ENCODE data around the gene KRT17. TPM values are rescaled to one million over a fixed set of nuclear protein-coding genes. Genes with fewer than 3 reads are reported as not detected.

Gene KRT17
- total RNA-seq, 1 experiment from 2014 or later = 1.5 TPM

GRCh38 chr17:41647940-41648410, 23.6 kb upstream of the KRT17 start:
- Mint-ChIP-seq H3K9me3 (no peaks in the 10 kb centered on the region), H3K36me3 (no peaks in the 10 kb centered on the region), H3K4me3 (peak overlapping the region; percentile 71), H3K27me3 (ENCODE audit: low read depth) (no peaks in the 10 kb centered on the region), H3K4me1 (peaks cover 2% of the 10 kb centered on the region), H3K27ac (no peak overlapping the region)
- ATAC-seq (peak; percentile 91), DNase-seq (ENCODE audit: low spot score) (peak; percentile 99)
- POLR2A ChIA-PET = interaction anchor here (0.6 to 1.7 kb wide), 5 partner anchors 15 to 143 kb away, joined by 3 to 9 read pairs (median 5); partner anchors contain the start of gene EIF1
- CTCF ChIA-PET = interaction anchor here (0.7 to 16.2 kb wide), 78 partner anchors 8 to 1033 kb away, joined by 3 to 374 read pairs (median 6); partner anchors contain the start of genes EIF1, JUP, KRT15 and KRT17
- TF ChIP-seq JUN (CRISPR knock-in tag; IDR thresholded peaks at IDR 0.05) (no peak), TCF7 (CRISPR knock-in tag; IDR thresholded peaks at IDR 0.05; ENCODE audit: low read depth) (no peak), ESRRA (CRISPR knock-in tag; IDR thresholded peaks at IDR 0.05; ENCODE audit: borderline replicate concordance) (no peak), NFE2L1 (CRISPR knock-in tag; IDR thresholded peaks at IDR 0.05) (no peak), NFYB (CRISPR knock-in tag; conservative IDR thresholded peaks at IDR 0.05; ENCODE audit: low read depth) (no peak), ZNF263 (CRISPR knock-in tag; IDR thresholded peaks at IDR 0.05; ENCODE audit: low read depth) (peak; percentile 97), SOX15 (CRISPR knock-in tag; IDR thresholded peaks at IDR 0.05) (no peak), TP53 (CRISPR knock-in tag; IDR thresholded peaks at IDR 0.05) (no peak), HMGA2 (CRISPR knock-in tag; IDR thresholded peaks at IDR 0.05) (no peak), MLX (CRISPR knock-in tag; IDR thresholded peaks at IDR 0.05) (no peak), RORB (CRISPR knock-in tag; IDR thresholded peaks at IDR 0.05) (no peak), TEAD1 (CRISPR knock-in tag; IDR thresholded peaks at IDR 0.05) (peak; percentile 60; the same call in 1 of the 2 replicates), KAT7 (CRISPR knock-in tag; IDR thresholded peaks at IDR 0.05; ENCODE audit: borderline replicate concordance) (no peak), SMAD4 (CRISPR knock-in tag; IDR thresholded peaks at IDR 0.05) (no peak), ZNF416 (CRISPR knock-in tag; IDR thresholded peaks at IDR 0.05) (no peak)
- TF ChIP-seq, protein P1, sequence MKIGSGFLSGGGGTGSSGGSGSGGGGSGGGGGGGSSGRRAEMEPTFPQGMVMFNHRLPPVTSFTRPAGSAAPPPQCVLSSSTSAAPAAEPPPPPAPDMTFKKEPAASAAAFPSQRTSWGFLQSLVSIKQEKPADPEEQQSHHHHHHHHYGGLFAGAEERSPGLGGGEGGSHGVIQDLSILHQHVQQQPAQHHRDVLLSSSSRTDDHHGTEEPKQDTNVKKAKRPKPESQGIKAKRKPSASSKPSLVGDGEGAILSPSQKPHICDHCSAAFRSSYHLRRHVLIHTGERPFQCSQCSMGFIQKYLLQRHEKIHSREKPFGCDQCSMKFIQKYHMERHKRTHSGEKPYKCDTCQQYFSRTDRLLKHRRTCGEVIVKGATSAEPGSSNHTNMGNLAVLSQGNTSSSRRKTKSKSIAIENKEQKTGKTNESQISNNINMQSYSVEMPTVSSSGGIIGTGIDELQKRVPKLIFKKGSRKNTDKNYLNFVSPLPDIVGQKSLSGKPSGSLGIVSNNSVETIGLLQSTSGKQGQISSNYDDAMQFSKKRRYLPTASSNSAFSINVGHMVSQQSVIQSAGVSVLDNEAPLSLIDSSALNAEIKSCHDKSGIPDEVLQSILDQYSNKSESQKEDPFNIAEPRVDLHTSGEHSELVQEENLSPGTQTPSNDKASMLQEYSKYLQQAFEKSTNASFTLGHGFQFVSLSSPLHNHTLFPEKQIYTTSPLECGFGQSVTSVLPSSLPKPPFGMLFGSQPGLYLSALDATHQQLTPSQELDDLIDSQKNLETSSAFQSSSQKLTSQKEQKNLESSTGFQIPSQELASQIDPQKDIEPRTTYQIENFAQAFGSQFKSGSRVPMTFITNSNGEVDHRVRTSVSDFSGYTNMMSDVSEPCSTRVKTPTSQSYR (CRISPR knock-in tag; IDR thresholded peaks at IDR 0.05) = no peak
- TF ChIP-seq, protein P2, sequence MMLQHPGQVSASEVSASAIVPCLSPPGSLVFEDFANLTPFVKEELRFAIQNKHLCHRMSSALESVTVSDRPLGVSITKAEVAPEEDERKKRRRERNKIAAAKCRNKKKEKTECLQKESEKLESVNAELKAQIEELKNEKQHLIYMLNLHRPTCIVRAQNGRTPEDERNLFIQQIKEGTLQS (CRISPR knock-in tag; conservative IDR thresholded peaks at IDR 0.05) = no peak
- TF ChIP-seq, protein P3, sequence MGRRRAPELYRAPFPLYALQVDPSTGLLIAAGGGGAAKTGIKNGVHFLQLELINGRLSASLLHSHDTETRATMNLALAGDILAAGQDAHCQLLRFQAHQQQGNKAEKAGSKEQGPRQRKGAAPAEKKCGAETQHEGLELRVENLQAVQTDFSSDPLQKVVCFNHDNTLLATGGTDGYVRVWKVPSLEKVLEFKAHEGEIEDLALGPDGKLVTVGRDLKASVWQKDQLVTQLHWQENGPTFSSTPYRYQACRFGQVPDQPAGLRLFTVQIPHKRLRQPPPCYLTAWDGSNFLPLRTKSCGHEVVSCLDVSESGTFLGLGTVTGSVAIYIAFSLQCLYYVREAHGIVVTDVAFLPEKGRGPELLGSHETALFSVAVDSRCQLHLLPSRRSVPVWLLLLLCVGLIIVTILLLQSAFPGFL (CRISPR knock-in tag; IDR thresholded peaks at IDR 0.05; ENCODE audit: borderline replicate concordance) = no peak
- TF ChIP-seq, protein P4, sequence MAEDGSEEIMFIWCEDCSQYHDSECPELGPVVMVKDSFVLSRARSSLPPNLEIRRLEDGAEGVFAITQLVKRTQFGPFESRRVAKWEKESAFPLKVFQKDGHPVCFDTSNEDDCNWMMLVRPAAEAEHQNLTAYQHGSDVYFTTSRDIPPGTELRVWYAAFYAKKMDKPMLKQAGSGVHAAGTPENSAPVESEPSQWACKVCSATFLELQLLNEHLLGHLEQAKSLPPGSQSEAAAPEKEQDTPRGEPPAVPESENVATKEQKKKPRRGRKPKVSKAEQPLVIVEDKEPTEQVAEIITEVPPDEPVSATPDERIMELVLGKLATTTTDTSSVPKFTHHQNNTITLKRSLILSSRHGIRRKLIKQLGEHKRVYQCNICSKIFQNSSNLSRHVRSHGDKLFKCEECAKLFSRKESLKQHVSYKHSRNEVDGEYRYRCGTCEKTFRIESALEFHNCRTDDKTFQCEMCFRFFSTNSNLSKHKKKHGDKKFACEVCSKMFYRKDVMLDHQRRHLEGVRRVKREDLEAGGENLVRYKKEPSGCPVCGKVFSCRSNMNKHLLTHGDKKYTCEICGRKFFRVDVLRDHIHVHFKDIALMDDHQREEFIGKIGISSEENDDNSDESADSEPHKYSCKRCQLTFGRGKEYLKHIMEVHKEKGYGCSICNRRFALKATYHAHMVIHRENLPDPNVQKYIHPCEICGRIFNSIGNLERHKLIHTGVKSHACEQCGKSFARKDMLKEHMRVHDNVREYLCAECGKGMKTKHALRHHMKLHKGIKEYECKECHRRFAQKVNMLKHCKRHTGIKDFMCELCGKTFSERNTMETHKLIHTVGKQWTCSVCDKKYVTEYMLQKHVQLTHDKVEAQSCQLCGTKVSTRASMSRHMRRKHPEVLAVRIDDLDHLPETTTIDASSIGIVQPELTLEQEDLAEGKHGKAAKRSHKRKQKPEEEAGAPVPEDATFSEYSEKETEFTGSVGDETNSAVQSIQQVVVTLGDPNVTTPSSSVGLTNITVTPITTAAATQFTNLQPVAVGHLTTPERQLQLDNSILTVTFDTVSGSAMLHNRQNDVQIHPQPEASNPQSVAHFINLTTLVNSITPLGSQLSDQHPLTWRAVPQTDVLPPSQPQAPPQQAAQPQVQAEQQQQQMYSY (CRISPR knock-in tag; IDR thresholded peaks at IDR 0.05) = no peak
- TF ChIP-seq, protein P5, sequence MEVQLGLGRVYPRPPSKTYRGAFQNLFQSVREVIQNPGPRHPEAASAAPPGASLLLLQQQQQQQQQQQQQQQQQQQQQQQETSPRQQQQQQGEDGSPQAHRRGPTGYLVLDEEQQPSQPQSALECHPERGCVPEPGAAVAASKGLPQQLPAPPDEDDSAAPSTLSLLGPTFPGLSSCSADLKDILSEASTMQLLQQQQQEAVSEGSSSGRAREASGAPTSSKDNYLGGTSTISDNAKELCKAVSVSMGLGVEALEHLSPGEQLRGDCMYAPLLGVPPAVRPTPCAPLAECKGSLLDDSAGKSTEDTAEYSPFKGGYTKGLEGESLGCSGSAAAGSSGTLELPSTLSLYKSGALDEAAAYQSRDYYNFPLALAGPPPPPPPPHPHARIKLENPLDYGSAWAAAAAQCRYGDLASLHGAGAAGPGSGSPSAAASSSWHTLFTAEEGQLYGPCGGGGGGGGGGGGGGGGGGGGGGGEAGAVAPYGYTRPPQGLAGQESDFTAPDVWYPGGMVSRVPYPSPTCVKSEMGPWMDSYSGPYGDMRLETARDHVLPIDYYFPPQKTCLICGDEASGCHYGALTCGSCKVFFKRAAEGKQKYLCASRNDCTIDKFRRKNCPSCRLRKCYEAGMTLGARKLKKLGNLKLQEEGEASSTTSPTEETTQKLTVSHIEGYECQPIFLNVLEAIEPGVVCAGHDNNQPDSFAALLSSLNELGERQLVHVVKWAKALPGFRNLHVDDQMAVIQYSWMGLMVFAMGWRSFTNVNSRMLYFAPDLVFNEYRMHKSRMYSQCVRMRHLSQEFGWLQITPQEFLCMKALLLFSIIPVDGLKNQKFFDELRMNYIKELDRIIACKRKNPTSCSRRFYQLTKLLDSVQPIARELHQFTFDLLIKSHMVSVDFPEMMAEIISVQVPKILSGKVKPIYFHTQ (CRISPR knock-in tag; IDR thresholded peaks at IDR 0.05) = no peak
- TF ChIP-seq, protein P6, sequence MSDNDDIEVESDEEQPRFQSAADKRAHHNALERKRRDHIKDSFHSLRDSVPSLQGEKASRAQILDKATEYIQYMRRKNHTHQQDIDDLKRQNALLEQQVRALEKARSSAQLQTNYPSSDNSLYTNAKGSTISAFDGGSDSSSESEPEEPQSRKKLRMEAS (CRISPR knock-in tag; IDR thresholded peaks at IDR 0.05) = peak; percentile 69
- TF ChIP-seq, protein P7, sequence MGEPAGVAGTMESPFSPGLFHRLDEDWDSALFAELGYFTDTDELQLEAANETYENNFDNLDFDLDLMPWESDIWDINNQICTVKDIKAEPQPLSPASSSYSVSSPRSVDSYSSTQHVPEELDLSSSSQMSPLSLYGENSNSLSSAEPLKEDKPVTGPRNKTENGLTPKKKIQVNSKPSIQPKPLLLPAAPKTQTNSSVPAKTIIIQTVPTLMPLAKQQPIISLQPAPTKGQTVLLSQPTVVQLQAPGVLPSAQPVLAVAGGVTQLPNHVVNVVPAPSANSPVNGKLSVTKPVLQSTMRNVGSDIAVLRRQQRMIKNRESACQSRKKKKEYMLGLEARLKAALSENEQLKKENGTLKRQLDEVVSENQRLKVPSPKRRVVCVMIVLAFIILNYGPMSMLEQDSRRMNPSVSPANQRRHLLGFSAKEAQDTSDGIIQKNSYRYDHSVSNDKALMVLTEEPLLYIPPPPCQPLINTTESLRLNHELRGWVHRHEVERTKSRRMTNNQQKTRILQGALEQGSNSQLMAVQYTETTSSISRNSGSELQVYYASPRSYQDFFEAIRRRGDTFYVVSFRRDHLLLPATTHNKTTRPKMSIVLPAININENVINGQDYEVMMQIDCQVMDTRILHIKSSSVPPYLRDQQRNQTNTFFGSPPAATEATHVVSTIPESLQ (CRISPR knock-in tag; IDR thresholded peaks at IDR 0.05) = no peak
- TF ChIP-seq, protein P8, sequence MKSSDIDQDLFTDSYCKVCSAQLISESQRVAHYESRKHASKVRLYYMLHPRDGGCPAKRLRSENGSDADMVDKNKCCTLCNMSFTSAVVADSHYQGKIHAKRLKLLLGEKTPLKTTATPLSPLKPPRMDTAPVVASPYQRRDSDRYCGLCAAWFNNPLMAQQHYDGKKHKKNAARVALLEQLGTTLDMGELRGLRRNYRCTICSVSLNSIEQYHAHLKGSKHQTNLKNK (CRISPR knock-in tag; IDR thresholded peaks at IDR 0.05) = no peak

All from WTC11 (cell line).